Stimulated activated naive CD8-positive, alpha-beta T cell treated with anti-CD3 and anti-CD28 coated beads, Interleukin-15, Interleukin-2, amounts not matched to agents 100 ng/mL and 50 ng/mL, for 24 hours (primary cell): ENCODE results near the gene ASAH2.
"Not testable (repeated sequence)": the region's sequence is repeated elsewhere in the genome, so short reads cannot be mapped to it uniquely, and the experiment has no call there.

ENCODE experiments used
- H3K27ac Mint-ChIP-seq: one replicate; pipeline ENCODE4 v1.8.0; 2021; ENCODE audit warnings: mild to moderate bottlenecking, mixed read lengths
- H3K27me3 Mint-ChIP-seq: one replicate; pipeline ENCODE4 v1.8.0; 2021; ENCODE audit warnings: mixed read lengths
- H3K36me3 Mint-ChIP-seq: one replicate; pipeline ENCODE4 v1.8.0; 2021; ENCODE audit warnings: low read depth, mixed read lengths
- H3K4me1 Mint-ChIP-seq: one replicate; pipeline ENCODE4 v1.8.0; 2021; ENCODE audit warnings: low read depth, mixed read lengths
- H3K4me3 Mint-ChIP-seq: one replicate; pipeline ENCODE4 v1.8.0; 2021; ENCODE audit warnings: mild to moderate bottlenecking, mixed read lengths
- H3K9me3 Mint-ChIP-seq: one replicate; pipeline ENCODE4 v1.8.0; 2021; ENCODE audit warnings: mixed read lengths

Gene ASAH2

GRCh38 chr10:50275650-50276235, 24.4 kb upstream of the ASAH2 start:
- peaks cover 37% of the 10 kb centered on the region for H3K27me3 Mint-ChIP-seq
- no peaks in the 10 kb centered on the region for H3K36me3 Mint-ChIP-seq
- no peaks in the 10 kb centered on the region for H3K9me3 Mint-ChIP-seq
- no peak overlapping the region for H3K27ac Mint-ChIP-seq
- H3K4me1 Mint-ChIP-seq, result no peaks in the 10 kb centered on the region
- no peak overlapping the region for H3K4me3 Mint-ChIP-seq

- H3K27ac Mint-ChIP-seq, result no peak overlapping the region
- no peaks in the 10 kb centered on the region for H3K4me1 Mint-ChIP-seq
- H3K27me3 Mint-ChIP-seq, result peaks cover 16% of the 10 kb centered on the region
- no peak overlapping the region for H3K4me3 Mint-ChIP-seq
- no peaks in the 10 kb centered on the region for H3K9me3 Mint-ChIP-seq
- H3K36me3 Mint-ChIP-seq, result no peaks in the 10 kb centered on the region
Measured at GRCh38 chr10:50272531-50272930, 21.2 kb upstream of the ASAH2 start.

GRCh38 chr10:50271564-50272250, 20.4 kb upstream of the ASAH2 start:
- H3K27ac Mint-ChIP-seq, result no peak overlapping the region
- no peak overlapping the region for H3K4me3 Mint-ChIP-seq
- no peaks in the 10 kb centered on the region for H3K36me3 Mint-ChIP-seq
- H3K9me3 Mint-ChIP-seq, result no peaks in the 10 kb centered on the region
- no peaks in the 10 kb centered on the region for H3K4me1 Mint-ChIP-seq
- peaks cover 11% of the 10 kb centered on the region for H3K27me3 Mint-ChIP-seq

- not testable (repeated sequence) for H3K27ac Mint-ChIP-seq, H3K4me1 Mint-ChIP-seq, H3K4me3 Mint-ChIP-seq, H3K9me3 Mint-ChIP-seq, H3K36me3 Mint-ChIP-seq
- H3K27me3 Mint-ChIP-seq, result peaks cover 24% of the 10 kb centered on the region
Measured at GRCh38 chr10:50267877-50268276, 16.6 kb upstream of the ASAH2 start.

- H3K9me3 Mint-ChIP-seq, H3K27ac Mint-ChIP-seq, H3K36me3 Mint-ChIP-seq, H3K4me3 Mint-ChIP-seq: not testable (repeated sequence)
- peaks cover 40% of the 10 kb centered on the region for H3K27me3 Mint-ChIP-seq
- H3K4me1 Mint-ChIP-seq, result peaks cover 23% of the 10 kb centered on the region
Measured at GRCh38 chr10:50262625-50263024, 11.3 kb upstream of the ASAH2 start.

GRCh38 chr10:50260791-50261281, 9.5 kb upstream of the ASAH2 start:
- no peak overlapping the region for H3K4me3 Mint-ChIP-seq
- H3K36me3 Mint-ChIP-seq, result no peaks in the 10 kb centered on the region
- H3K9me3 Mint-ChIP-seq, result no peaks in the 10 kb centered on the region
- H3K27ac Mint-ChIP-seq, result no peak overlapping the region
- H3K4me1 Mint-ChIP-seq, result peaks cover 23% of the 10 kb centered on the region
- peaks cover 43% of the 10 kb centered on the region for H3K27me3 Mint-ChIP-seq

- Mint-ChIP-seq H3K36me3 (no peaks in the 10 kb centered on the region), H3K27me3 (peaks cover 54% of the 10 kb centered on the region), H3K4me1 (no peaks in the 10 kb centered on the region), H3K4me3 (no peak overlapping the region), H3K27ac (no peak overlapping the region), H3K9me3 (no peaks in the 10 kb centered on the region)
Measured at GRCh38 chr10:50254479-50254878, 3.2 kb upstream of the ASAH2 start.

GRCh38 chr10:50250096-50250854, 1.0 kb downstream of the ASAH2 start:
- H3K36me3 Mint-ChIP-seq, result no peaks in the 10 kb centered on the region
- no peaks in the 10 kb centered on the region for H3K4me1 Mint-ChIP-seq
- H3K9me3 Mint-ChIP-seq, result no peaks in the 10 kb centered on the region
- no peak overlapping the region for H3K4me3 Mint-ChIP-seq
- H3K27ac Mint-ChIP-seq, result no peak overlapping the region
- peaks cover 46% of the 10 kb centered on the region for H3K27me3 Mint-ChIP-seq

GRCh38 chr10:50248598-50248997, 2.7 kb downstream of the ASAH2 start:
- Mint-ChIP-seq H3K4me3 (no peak overlapping the region), H3K27ac (no peak overlapping the region), H3K36me3 (no peaks in the 10 kb centered on the region), H3K4me1 (no peaks in the 10 kb centered on the region), H3K9me3 (no peaks in the 10 kb centered on the region), H3K27me3 (peaks cover 46% of the 10 kb centered on the region)

- H3K27ac Mint-ChIP-seq, result no peak overlapping the region
- H3K27me3 Mint-ChIP-seq, result peaks cover 40% of the 10 kb centered on the region
- no peaks in the 10 kb centered on the region for H3K36me3 Mint-ChIP-seq
- no peak overlapping the region for H3K4me3 Mint-ChIP-seq
- no peaks in the 10 kb centered on the region for H3K4me1 Mint-ChIP-seq
- H3K9me3 Mint-ChIP-seq, result no peaks in the 10 kb centered on the region
Measured at GRCh38 chr10:50248062-50248461, 3.3 kb downstream of the ASAH2 start.

GRCh38 chr10:50244201-50244600, 7.1 kb downstream of the ASAH2 start:
- Mint-ChIP-seq H3K9me3 (peaks cover 5% of the 10 kb centered on the region), H3K36me3 (no peaks in the 10 kb centered on the region), H3K27me3 (peaks cover 31% of the 10 kb centered on the region), H3K4me3 (no peak overlapping the region), H3K27ac (no peak overlapping the region), H3K4me1 (no peaks in the 10 kb centered on the region)

- Mint-ChIP-seq H3K27me3 (peaks cover 29% of the 10 kb centered on the region), H3K4me1 (no peaks in the 10 kb centered on the region)
Measured at GRCh38 chr10:50242777-50243176, 8.5 kb downstream of the ASAH2 start.

GRCh38 chr10:50241478-50241877, 9.8 kb downstream of the ASAH2 start:
- not testable (repeated sequence) for H3K4me3 Mint-ChIP-seq, H3K4me1 Mint-ChIP-seq, H3K27ac Mint-ChIP-seq, H3K9me3 Mint-ChIP-seq, H3K36me3 Mint-ChIP-seq
- peaks cover 26% of the 10 kb centered on the region for H3K27me3 Mint-ChIP-seq

More at GRCh38 chr10:50242777-50243176, 8.5 kb downstream of the ASAH2 start:
- Mint-ChIP-seq H3K27ac (no peak overlapping the region), H3K36me3 (no peaks in the 10 kb centered on the region), H3K4me3 (no peak overlapping the region), H3K9me3 (peaks cover 5% of the 10 kb centered on the region)

- peaks cover 46% of the 10 kb centered on the region for H3K27me3 Mint-ChIP-seq
- H3K4me3 Mint-ChIP-seq, result no peak overlapping the region
- no peaks in the 10 kb centered on the region for H3K9me3 Mint-ChIP-seq
- no peaks in the 10 kb centered on the region for H3K4me1 Mint-ChIP-seq
- no peak overlapping the region for H3K27ac Mint-ChIP-seq
- no peaks in the 10 kb centered on the region for H3K36me3 Mint-ChIP-seq
Measured at GRCh38 chr10:50234486-50234885, 16.8 kb downstream of the ASAH2 start.

- Mint-ChIP-seq H3K27ac (no peak overlapping the region), H3K4me3 (no peak overlapping the region), H3K4me1 (no peaks in the 10 kb centered on the region), H3K36me3 (no peaks in the 10 kb centered on the region), H3K9me3 (no peaks in the 10 kb centered on the region), H3K27me3 (peaks cover 54% of the 10 kb centered on the region)
Measured at GRCh38 chr10:50232261-50232639, 19.1 kb downstream of the ASAH2 start.
